Measurements from ENCODE around the gene RRP9.

DNA sequence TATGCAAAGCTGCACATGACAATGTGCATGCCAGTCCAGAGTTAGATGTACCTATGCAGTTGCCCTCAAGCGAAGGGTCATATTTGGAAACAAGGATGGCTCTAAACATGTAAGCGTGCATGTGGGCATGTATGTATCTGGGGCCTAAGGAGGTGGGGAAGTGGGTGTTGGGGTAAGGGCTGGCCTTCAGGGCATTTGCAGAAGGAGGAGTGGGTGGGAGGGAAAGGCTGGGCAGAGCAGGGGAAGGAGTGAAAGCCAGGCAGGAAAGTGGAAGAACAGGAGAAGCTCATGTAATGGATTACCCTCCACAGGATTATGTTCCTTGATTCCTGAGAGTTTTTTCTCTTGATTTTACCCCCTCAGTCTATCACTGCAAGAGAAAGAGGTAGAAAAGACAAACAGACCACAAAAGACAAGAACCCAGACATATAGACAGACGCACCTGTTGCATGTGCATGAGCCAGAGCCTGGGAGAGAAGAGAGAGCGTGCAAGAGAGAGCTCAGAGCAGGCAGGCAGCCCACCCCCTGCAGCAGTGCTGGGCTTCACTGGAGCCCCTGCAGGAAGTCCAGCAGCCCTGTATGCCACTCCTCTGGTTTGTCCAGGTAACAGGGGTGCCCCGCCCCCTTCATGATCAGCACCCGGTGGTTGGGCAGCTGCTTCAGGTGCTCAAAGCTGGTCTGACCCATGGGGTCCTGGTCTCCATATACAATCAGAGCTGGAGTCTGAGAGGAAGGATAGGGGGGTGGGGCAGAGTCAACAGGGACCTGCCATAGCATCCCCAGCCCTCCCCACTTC is 27.4 kb upstream of the RRP9 start:
- no peak for TF ChIP-seq CTCF (conservative IDR thresholded peaks at IDR 0.05; ENCODE audit: low read depth, low read length)
- no peak for TF ChIP-seq EZH2 (IDR thresholded peaks at IDR 0.05; ENCODE audit: borderline replicate concordance, low read depth, low read length, poor library complexity, severe bottlenecking)
